Measurements from ENCODE around the gene EFCAB13.

Gene EFCAB13

DNA sequence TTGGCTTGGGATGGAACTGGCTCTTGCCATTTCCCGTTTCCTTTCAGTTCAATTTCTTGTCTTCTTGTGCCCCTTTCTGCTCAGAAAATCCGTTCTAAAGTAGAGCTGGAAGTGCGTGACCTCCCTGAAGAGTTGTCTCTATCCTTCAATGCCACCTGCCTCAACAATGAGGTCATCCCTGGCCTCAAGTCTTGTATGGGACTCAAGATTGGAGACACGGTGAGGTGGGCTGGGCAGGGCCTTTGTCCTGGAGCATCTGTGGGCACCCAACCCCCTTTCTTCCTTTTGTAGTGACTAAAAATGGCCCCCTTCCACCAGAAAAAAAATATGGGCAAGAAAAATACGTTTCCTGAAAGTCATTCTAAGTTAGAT lies 32.9 kb upstream of the EFCAB13 start:
- no peak overlapping the region for H2AFZ ChIP-seq
- no peaks in the 10 kb centered on the region for H3K9me3 ChIP-seq (ENCODE audit: control insufficient read depth, low read length)
- no peak overlapping the region for H3K27ac ChIP-seq
- H3K4me1 ChIP-seq, result peaks cover 22% of the 10 kb centered on the region
- H3K36me3 ChIP-seq (ENCODE audit: control insufficient read depth, insufficient read depth, low read length), result no peaks in the 10 kb centered on the region
- H3K4me3 ChIP-seq (ENCODE audit: low read depth, low read length), result no peak overlapping the region
- TF ChIP-seq, protein P1, sequence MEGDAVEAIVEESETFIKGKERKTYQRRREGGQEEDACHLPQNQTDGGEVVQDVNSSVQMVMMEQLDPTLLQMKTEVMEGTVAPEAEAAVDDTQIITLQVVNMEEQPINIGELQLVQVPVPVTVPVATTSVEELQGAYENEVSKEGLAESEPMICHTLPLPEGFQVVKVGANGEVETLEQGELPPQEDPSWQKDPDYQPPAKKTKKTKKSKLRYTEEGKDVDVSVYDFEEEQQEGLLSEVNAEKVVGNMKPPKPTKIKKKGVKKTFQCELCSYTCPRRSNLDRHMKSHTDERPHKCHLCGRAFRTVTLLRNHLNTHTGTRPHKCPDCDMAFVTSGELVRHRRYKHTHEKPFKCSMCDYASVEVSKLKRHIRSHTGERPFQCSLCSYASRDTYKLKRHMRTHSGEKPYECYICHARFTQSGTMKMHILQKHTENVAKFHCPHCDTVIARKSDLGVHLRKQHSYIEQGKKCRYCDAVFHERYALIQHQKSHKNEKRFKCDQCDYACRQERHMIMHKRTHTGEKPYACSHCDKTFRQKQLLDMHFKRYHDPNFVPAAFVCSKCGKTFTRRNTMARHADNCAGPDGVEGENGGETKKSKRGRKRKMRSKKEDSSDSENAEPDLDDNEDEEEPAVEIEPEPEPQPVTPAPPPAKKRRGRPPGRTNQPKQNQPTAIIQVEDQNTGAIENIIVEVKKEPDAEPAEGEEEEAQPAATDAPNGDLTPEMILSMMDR (IDR thresholded peaks at IDR 0.05), result no peak
- H3K27me3 ChIP-seq (ENCODE audit: control insufficient read depth, insufficient read depth, low read length), result no peaks in the 10 kb centered on the region
- H3K9ac ChIP-seq, result no peak overlapping the region
- H3K79me2 ChIP-seq, result no peaks in the 10 kb centered on the region
- H3K4me2 ChIP-seq (ENCODE audit: low read length), result no peak overlapping the region

GRCh38 chr17:47291242-47291873 lies 32.4 kb upstream of the EFCAB13 start:
- no peaks in the 10 kb centered on the region for H3K27me3 ChIP-seq (ENCODE audit: control insufficient read depth, insufficient read depth, low read length)
- no peak overlapping the region for H3K4me2 ChIP-seq (ENCODE audit: low read length)
- no peak overlapping the region for H3K27ac ChIP-seq
- H3K9me3 ChIP-seq (ENCODE audit: control insufficient read depth, low read length), result no peaks in the 10 kb centered on the region
- no peak overlapping the region for H3K9ac ChIP-seq
- H3K4me1 ChIP-seq, result peaks cover 22% of the 10 kb centered on the region
- TF ChIP-seq, protein P1 (IDR thresholded peaks at IDR 0.05), result no peak
- no peak overlapping the region for H3K4me3 ChIP-seq (ENCODE audit: low read depth, low read length)
- no peaks in the 10 kb centered on the region for H3K79me2 ChIP-seq
- no peaks in the 10 kb centered on the region for H3K36me3 ChIP-seq (ENCODE audit: control insufficient read depth, insufficient read depth, low read length)
- no peak overlapping the region for H2AFZ ChIP-seq

DNA sequence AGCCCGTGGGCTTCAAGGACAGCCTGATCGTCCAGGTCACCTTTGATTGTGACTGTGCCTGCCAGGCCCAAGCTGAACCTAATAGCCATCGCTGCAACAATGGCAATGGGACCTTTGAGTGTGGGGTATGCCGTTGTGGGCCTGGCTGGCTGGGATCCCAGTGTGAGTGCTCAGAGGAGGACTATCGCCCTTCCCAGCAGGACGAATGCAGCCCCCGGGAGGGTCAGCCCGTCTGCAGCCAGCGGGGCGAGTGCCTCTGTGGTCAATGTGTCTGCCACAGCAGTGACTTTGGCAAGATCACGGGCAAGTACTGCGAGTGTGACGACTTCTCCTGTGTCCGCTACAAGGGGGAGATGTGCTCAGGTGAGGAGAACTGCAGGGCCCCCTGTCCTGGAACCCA lies 31.5 kb upstream of the EFCAB13 start:
- no peak overlapping the region for H3K4me2 ChIP-seq (ENCODE audit: low read length)
- no peak overlapping the region for H2AFZ ChIP-seq
- H3K4me1 ChIP-seq, result peaks cover 19% of the 10 kb centered on the region
- H3K27me3 ChIP-seq (ENCODE audit: control insufficient read depth, insufficient read depth, low read length), result no peaks in the 10 kb centered on the region
- no peaks in the 10 kb centered on the region for H3K79me2 ChIP-seq
- no peaks in the 10 kb centered on the region for H3K9me3 ChIP-seq (ENCODE audit: control insufficient read depth, low read length)
- no peak overlapping the region for H3K4me3 ChIP-seq (ENCODE audit: low read depth, low read length)
- no peaks in the 10 kb centered on the region for H3K36me3 ChIP-seq (ENCODE audit: control insufficient read depth, insufficient read depth, low read length)
- H3K9ac ChIP-seq, result no peak overlapping the region
- TF ChIP-seq, protein P1 (IDR thresholded peaks at IDR 0.05), result no peak
- H3K27ac ChIP-seq, result no peak overlapping the region

DNA sequence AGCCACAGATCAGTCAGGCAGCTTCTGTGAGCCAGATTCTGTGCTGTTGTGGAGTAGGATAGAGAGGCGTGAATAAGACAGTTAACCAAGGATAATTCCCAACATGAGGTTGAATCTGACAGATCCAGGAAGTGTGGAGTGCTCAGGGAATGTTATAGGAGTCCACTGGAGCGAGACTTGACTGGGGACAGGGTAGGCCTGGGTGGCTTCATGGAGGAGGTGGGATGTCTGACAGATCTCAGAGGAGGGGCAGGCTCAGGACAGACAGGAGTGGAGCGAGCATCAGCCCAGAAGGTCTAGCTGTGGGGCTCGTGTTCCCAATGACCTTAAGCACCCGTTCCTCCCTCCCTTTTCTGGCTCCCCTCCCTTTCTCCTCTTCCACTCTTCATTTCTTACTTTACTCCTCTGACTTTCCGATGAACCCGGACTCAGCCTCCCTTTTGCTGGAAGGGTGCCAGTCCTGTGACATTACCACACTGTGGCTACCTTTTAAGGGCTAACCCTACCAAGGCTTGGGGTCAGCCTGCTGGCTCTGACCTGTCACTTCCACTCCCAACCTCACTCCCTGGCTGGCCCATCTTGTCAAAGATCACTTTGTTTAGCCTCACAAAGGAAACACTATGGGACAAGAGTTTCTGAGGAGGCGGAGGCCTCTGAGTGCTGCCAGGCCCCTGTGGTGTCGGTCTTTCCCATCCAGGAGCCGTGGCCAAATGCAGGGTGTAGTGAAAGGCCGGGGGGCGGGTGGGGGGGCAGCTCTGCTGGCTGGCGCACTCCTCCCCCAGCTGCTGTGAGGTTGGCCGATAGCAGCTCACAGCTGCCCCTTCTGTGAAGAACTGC lies 28.5 kb upstream of the EFCAB13 start:
- no peak overlapping the region for H3K9ac ChIP-seq
- no peak overlapping the region for H2AFZ ChIP-seq
- H3K36me3 ChIP-seq (ENCODE audit: control insufficient read depth, insufficient read depth, low read length), result no peaks in the 10 kb centered on the region
- H3K4me1 ChIP-seq, result peaks cover 22% of the 10 kb centered on the region
- no peaks in the 10 kb centered on the region for H3K79me2 ChIP-seq
- H3K27ac ChIP-seq, result no peak overlapping the region
- TF ChIP-seq, protein P1 (IDR thresholded peaks at IDR 0.05), result no peak
- no peak overlapping the region for H3K4me2 ChIP-seq (ENCODE audit: low read length)
- H3K4me3 ChIP-seq (ENCODE audit: low read depth, low read length), result no peak overlapping the region
- no peaks in the 10 kb centered on the region for H3K9me3 ChIP-seq (ENCODE audit: control insufficient read depth, low read length)
- no peaks in the 10 kb centered on the region for H3K27me3 ChIP-seq (ENCODE audit: control insufficient read depth, insufficient read depth, low read length)
